T-helper 2 cell treated with Interferon-gamma antibody and Interleukin-4, amounts not matched to agents 5 μg/mL and 100 μg/mL, for 36 hours (primary cell): ENCODE measurements around the gene UBE3B.
A peak's percentile ranks its signal among the peaks of the same experiment; 100 is the strongest.

ENCODE experiments used
- DNase-seq: peaks from one replicate; pipeline ENCODE4 v3.0.0; 2021; ENCODE audit warnings: low spot score
- H3K27ac Mint-ChIP-seq: one replicate; pipeline ENCODE4 v1.8.0; 2021; ENCODE audit warnings: mild to moderate bottlenecking, mixed read lengths
- H3K27me3 Mint-ChIP-seq: one replicate; pipeline ENCODE4 v1.8.0; 2021; ENCODE audit warnings: low read depth, mixed read lengths
- H3K36me3 Mint-ChIP-seq: one replicate; pipeline ENCODE4 v1.8.0; 2021; ENCODE audit warnings: low read depth, mixed read lengths
- H3K4me1 Mint-ChIP-seq: one replicate; pipeline ENCODE4 v1.8.0; 2021; ENCODE audit warnings: low read depth, mixed read lengths
- H3K4me3 Mint-ChIP-seq: one replicate; pipeline ENCODE4 v1.8.0; 2022; ENCODE audit warnings: mild to moderate bottlenecking, moderate library complexity, mixed read lengths
- H3K9me3 Mint-ChIP-seq: one replicate; pipeline ENCODE4 v1.8.0; 2021; ENCODE audit warnings: mixed read lengths

Gene UBE3B

DNA sequence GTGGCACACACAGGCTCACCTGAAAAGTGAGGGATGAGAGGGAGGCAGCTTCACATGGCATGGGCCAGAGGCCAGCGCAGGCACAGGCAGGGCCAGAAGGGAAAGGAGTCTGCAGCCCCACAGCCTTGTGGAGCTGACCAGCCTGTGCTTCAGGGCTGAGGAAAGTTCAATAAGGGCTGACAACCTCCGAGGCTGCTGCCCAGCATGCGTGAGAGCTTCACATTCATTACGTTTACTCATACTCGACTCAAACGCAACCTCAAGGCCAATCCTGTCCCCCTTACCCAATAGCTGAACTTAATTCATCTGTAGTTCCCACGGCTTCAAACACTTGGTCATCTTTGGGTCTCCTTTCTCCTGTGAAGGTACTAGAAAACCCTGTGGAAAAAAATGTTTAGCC is 91.1 kb downstream of the UBE3B start:
- no peaks in the 10 kb centered on the region for H3K9me3 Mint-ChIP-seq
- peaks cover 13% of the 10 kb centered on the region for H3K4me1 Mint-ChIP-seq
- no peak overlapping the region for H3K27ac Mint-ChIP-seq
- DNase-seq, result no peak
- no peak overlapping the region for H3K4me3 Mint-ChIP-seq
- H3K36me3 Mint-ChIP-seq, result peaks cover 31% of the 10 kb centered on the region
- H3K27me3 Mint-ChIP-seq, result no peaks in the 10 kb centered on the region

DNA sequence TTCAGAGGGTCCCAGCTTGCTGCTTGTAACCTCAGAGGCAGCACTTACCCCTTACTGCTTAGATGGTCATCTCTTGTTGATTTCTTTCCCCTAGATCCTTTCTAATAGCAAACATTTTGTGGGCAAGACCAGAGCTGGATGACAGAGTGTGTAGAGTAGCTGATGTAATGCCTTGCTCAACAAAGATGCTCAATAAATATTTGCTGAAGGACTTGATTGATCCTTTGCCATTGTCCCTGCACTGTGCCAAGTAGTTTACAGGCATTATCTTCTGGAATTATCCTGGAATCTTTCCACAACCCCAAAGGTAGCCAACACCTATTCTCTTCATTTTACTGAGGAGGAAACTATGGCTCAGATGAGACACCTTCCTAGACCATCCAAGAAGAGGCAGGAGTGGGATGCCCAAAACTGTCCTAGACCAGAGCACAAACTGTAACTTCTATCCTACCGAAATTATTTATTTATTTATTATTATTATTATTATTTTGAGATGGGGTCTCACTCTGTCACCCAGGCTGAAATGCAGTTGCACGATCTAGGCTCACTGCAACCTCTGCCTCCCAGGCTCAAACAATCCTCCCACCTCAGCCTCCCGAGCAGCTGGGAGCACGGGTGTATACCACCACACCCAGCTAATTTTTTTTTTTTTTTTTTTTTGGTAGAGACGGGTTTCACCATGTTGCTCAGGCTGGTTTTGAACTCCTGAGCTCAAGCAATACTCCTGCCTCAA is 94.5 kb downstream of the UBE3B start:
- H3K4me3 Mint-ChIP-seq, result peak overlapping the region; percentile 91
- H3K9me3 Mint-ChIP-seq, result no peaks in the 10 kb centered on the region
- H3K36me3 Mint-ChIP-seq, result peaks cover 20% of the 10 kb centered on the region
- H3K27me3 Mint-ChIP-seq, result no peaks in the 10 kb centered on the region
- H3K4me1 Mint-ChIP-seq, result peaks cover 25% of the 10 kb centered on the region
- DNase-seq, result no peak
- H3K27ac Mint-ChIP-seq, result peak overlapping the region; percentile 57

DNA sequence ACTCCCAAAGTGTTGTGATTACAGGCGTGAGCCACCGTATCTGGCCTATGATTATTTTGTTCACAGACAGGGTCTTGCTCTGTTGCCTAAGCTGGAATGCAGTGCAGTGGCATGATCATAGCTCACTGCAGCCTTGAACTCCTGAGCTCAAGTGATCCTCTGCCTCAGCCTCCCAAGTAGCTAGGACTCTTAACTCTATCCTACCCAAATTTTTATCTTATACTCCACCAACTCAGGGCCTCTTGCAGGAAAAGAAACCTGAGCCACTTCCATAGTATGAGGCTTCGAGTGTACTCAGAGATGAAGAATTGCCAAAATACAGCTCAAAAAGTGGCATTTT is 95.0 kb downstream of the UBE3B start:
- Mint-ChIP-seq H3K9me3 (no peaks in the 10 kb centered on the region), H3K27me3 (no peaks in the 10 kb centered on the region), H3K36me3 (peaks cover 22% of the 10 kb centered on the region), H3K4me1 (peaks cover 25% of the 10 kb centered on the region), H3K27ac (peak overlapping the region; percentile 97), H3K4me3 (peak overlapping the region; percentile 91)
- no peak for DNase-seq

DNA sequence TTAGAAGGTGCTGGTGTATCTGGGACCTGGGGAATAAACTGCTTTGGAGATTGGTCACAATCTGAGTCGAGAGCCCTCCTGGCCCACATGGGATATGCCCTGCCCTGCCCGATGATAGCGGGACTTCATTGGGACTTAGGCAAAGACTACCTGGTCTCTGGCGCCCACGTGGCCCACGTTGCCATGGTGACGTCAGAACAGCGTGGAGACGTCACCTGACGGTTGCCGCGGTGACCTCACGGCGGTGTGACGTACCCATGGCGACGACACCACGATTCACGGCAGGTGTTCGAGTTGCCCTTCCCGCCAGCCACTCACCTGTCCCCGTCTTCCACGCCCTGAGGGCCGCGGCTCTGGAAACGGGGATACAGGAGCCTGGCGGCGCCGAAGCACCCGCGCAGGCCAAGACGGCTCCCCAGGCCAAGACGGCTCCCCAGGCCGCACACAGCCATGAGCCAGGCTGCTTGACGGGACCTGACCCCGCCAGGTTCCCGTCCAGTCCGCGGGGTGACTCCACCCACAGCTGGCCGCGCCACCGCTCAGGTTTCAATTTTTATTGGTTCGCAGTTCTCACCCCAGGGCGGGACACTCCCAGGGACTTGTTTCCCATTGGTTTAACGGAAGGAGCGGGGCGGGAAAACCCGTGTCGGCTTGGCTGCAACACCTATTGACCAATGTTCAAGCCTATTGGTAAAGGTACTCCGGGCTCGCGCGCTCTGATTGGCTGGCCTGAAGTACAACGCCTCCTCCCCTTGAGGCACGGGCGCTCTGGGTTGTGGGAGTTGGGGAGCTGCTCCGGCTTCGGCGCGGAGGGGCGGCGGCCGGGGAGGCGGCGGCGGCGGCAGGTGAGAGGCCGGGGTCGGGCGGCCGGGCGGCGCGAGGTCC is 95.8 kb downstream of the UBE3B start, which contains the start of the genes MMAB and MVK:
Gene MMAB, minus strand, starts transcription at position 476 of the 885 bp plus-strand sequence. Its CDS starts 24 bp downstream, at position 452.
Gene MVK, plus strand, starts transcription at position 766 of the 885 bp plus-strand sequence. CDS start 1,029 bp downstream, outside the sequence.
- H3K27ac Mint-ChIP-seq, result peak within 1 kb of the TSS; percentile 97
- H3K9me3 Mint-ChIP-seq, result no peaks in the 10 kb centered on the region
- peaks cover 25% of the 10 kb centered on the region for H3K4me1 Mint-ChIP-seq

GRCh38 chr12:109573914-109574244 is 96.4 kb downstream of the UBE3B start:
- Mint-ChIP-seq H3K9me3 (no peaks in the 10 kb centered on the region), H3K27ac (peak overlapping the region; percentile 97), H3K4me3 (peak overlapping the region; percentile 91), H3K27me3 (no peaks in the 10 kb centered on the region), H3K36me3 (peaks cover 30% of the 10 kb centered on the region), H3K4me1 (peaks cover 25% of the 10 kb centered on the region)
- DNase-seq, result no peak

More for the DNA sequence above, 95.8 kb downstream of the UBE3B start, which contains the start of the genes MMAB and MVK:
- no peaks in the 10 kb centered on the region for H3K27me3 Mint-ChIP-seq
- H3K4me3 Mint-ChIP-seq, result peak within 1 kb of the TSS; percentile 91
- peak; percentile 99 for DNase-seq
- H3K36me3 Mint-ChIP-seq, result peaks cover 24% of the 10 kb centered on the region

DNA sequence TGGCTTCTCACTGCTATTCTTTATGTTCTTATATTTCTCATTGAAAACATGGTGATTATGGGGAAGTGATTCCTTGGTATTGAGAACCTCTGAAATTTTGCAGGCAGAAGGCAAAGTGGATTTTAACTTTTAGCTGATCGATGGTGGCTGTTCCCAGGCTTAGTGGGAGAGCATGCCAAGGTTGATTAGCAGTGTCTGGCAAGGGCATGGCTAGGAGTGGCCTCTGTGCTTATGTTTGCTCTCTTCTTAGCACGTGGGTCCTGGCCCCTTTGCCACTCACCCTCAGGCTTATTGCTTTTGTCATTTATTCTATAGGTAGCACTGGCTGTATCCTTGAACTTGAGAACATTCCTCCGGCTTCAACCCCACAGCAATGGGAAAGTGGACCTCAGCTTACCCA is 98.2 kb downstream of the UBE3B start:
- DNase-seq, result no peak
- Mint-ChIP-seq H3K27me3 (no peaks in the 10 kb centered on the region), H3K9me3 (no peaks in the 10 kb centered on the region), H3K27ac (no peak overlapping the region), H3K36me3 (peaks cover 34% of the 10 kb centered on the region), H3K4me1 (peaks cover 25% of the 10 kb centered on the region), H3K4me3 (no peak overlapping the region)

DNA sequence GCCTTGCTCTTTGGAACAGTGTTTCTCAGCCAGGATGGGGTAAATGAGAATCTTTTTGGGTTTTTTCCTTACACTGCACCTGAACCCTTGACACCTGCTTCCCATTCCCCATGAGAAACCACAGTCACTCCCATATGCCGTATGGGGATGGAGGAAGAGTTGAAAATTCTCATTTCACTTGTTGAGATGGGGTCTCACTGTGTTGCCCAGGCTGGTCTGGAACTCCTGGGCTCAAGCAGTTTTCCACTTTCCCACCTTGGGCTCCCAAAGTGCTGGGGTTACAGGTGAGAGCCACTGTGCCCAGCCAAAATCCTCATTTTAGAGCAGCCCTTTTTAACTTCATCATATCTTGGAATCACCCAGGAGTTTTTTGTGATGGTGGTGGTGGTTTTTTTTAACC is 99.9 kb downstream of the UBE3B start:
- Mint-ChIP-seq H3K4me3 (no peak overlapping the region), H3K27ac (no peak overlapping the region), H3K27me3 (no peaks in the 10 kb centered on the region), H3K9me3 (no peaks in the 10 kb centered on the region), H3K4me1 (peaks cover 18% of the 10 kb centered on the region), H3K36me3 (peaks cover 36% of the 10 kb centered on the region)
- no peak for DNase-seq

DNA sequence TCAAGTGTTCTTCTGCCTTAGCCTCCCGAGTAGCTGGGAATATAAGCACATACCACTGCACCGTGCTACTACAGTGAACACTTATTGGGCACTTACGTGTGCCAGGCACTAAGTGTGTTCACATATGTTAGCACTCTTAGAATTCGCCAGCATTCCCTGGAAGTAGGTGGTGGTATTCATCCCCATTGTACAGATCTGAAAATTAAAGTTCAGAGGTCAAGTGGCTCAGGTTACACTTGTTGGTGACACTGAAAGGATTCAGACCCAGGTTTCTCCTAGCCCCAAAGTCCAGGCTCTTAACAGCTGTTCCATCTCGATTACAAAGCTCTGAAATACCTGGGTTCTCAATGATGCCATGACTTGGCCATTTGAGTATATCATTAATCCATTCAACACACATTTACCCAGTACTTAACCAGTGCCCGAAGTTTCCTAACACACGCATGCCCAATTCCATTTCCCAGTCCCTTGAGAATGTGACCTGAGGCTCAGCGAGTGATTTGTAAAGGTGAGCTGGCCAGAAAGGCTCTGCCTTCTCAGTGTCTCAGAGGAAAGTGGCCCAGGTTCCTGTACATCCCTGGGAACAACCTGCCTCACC is 101.0 kb downstream of the UBE3B start:
- H3K9me3 Mint-ChIP-seq, result no peaks in the 10 kb centered on the region
- no peak for DNase-seq
- no peaks in the 10 kb centered on the region for H3K27me3 Mint-ChIP-seq
- H3K27ac Mint-ChIP-seq, result no peak overlapping the region
- no peak overlapping the region for H3K4me3 Mint-ChIP-seq
- H3K36me3 Mint-ChIP-seq, result peaks cover 33% of the 10 kb centered on the region
- H3K4me1 Mint-ChIP-seq, result peaks cover 11% of the 10 kb centered on the region

DNA sequence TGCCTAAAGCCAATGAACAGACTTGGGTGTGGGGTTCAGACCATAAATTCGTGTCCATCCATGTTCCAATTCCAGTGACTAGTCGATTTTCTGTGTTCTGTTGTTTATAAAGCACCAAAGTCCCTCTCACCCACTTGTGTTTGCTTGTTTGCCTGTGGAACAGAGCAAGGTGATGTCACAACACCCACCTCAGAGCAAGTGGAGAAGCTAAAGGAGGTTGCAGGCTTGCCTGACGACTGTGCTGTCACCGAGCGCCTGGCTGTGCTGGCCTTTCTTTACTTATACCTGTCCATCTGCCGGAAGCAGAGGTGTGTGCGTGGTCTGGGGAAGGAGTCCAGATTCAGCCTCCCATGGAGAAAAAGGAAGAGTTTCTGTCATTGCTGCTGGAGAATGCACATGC is 102.2 kb downstream of the UBE3B start:
- H3K27me3 Mint-ChIP-seq, result no peaks in the 10 kb centered on the region
- H3K27ac Mint-ChIP-seq, result no peak overlapping the region
- H3K4me1 Mint-ChIP-seq, result peaks cover 6% of the 10 kb centered on the region
- H3K4me3 Mint-ChIP-seq, result no peak overlapping the region
- H3K9me3 Mint-ChIP-seq, result no peaks in the 10 kb centered on the region
- H3K36me3 Mint-ChIP-seq, result peaks cover 40% of the 10 kb centered on the region
- DNase-seq, result no peak

- Mint-ChIP-seq H3K36me3 (peaks cover 42% of the 10 kb centered on the region), H3K27ac (no peak overlapping the region), H3K4me3 (no peak overlapping the region), H3K4me1 (peaks cover 2% of the 10 kb centered on the region), H3K9me3 (no peaks in the 10 kb centered on the region), H3K27me3 (no peaks in the 10 kb centered on the region)
- DNase-seq, result no peak
Measured at GRCh38 chr12:109580272-109580671, 102.8 kb downstream of the UBE3B start.

- no peak overlapping the region for H3K27ac Mint-ChIP-seq
- no peak for DNase-seq
- peaks cover 40% of the 10 kb centered on the region for H3K36me3 Mint-ChIP-seq
- no peak overlapping the region for H3K4me3 Mint-ChIP-seq
- no peaks in the 10 kb centered on the region for H3K27me3 Mint-ChIP-seq
- H3K9me3 Mint-ChIP-seq, result no peaks in the 10 kb centered on the region
- no peaks in the 10 kb centered on the region for H3K4me1 Mint-ChIP-seq
Measured at GRCh38 chr12:109580684-109581333, 103.4 kb downstream of the UBE3B start.

DNA sequence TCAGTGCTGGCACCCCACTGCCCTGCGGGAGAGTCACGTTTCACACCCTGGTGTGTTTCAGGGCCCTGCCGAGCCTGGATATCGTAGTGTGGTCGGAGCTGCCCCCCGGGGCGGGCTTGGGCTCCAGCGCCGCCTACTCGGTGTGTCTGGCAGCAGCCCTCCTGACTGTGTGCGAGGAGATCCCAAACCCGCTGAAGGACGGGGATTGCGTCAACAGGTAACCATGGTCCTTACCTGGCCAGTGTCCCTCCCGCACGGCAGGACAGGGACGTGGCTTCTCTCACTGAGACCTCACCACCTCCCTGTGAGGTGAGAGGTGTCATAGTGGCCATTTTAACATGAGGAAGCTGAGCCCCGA is 103.9 kb downstream of the UBE3B start:
- no peak for DNase-seq
- Mint-ChIP-seq H3K4me3 (no peak overlapping the region), H3K36me3 (peaks cover 39% of the 10 kb centered on the region), H3K4me1 (no peaks in the 10 kb centered on the region), H3K27ac (no peak overlapping the region), H3K9me3 (no peaks in the 10 kb centered on the region), H3K27me3 (no peaks in the 10 kb centered on the region)

GRCh38 chr12:109581856-109582255 is 104.4 kb downstream of the UBE3B start:
- no peaks in the 10 kb centered on the region for H3K27me3 Mint-ChIP-seq
- DNase-seq, result no peak
- H3K27ac Mint-ChIP-seq, result no peak overlapping the region
- H3K4me3 Mint-ChIP-seq, result no peak overlapping the region
- peaks cover 36% of the 10 kb centered on the region for H3K36me3 Mint-ChIP-seq
- no peaks in the 10 kb centered on the region for H3K4me1 Mint-ChIP-seq
- no peaks in the 10 kb centered on the region for H3K9me3 Mint-ChIP-seq

GRCh38 chr12:109582636-109583035 is 105.2 kb downstream of the UBE3B start:
- H3K36me3 Mint-ChIP-seq, result peaks cover 32% of the 10 kb centered on the region
- DNase-seq, result no peak
- H3K9me3 Mint-ChIP-seq, result no peaks in the 10 kb centered on the region
- no peaks in the 10 kb centered on the region for H3K4me1 Mint-ChIP-seq
- no peak overlapping the region for H3K27ac Mint-ChIP-seq
- no peaks in the 10 kb centered on the region for H3K27me3 Mint-ChIP-seq
- no peak overlapping the region for H3K4me3 Mint-ChIP-seq
